GM18858 (cell line): Measurements from ENCODE around the gene CADM2.

ENCODE experiments used
- ATAC-seq: cut with Tn5 transposase; IDR thresholded peaks from one replicate; pipeline ENCODE4 v1.9.1; 2021; ENCODE audit not compliant: unreplicated experiment

CADM2 gene

DNA sequence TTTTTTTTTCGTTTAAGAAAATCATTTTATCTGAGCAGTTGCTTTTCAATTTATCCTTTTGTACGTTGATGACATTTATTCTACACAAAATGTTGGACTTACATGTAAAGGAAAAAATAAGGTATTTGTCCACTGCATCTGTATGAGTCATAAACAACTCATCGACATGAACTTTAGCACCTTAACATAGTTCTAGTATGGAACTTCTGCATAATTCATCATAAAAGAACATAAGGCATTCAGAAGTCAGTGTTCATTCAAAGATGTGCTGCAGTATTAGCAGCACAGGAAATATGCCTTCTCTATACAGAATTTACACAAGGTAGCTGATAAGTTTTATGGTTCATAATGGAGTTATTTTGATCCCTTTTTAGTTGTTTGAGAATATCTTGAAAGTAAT, 801.6 kb downstream of the CADM2 start:
- no peak for ATAC-seq

DNA sequence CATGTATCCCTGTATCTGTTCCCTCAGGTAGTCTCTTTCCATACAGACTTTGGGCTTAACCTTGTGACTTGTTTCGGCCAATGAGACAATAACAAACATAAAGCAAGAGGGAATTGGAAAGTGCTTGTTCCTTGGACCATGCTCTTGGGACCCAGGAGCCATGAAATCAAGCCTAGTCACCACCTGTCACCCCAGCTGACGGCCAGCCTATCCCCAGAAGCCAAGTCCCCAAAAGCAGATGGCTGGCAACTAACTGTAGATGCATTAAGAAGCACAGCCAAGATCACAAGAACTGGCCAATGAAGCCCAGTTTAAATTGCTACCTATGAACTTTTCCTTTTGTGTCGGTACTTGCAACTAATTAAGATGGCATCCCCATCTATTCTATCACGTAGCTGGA, 822.0 kb downstream of the CADM2 start:
- ATAC-seq = no peak

DNA sequence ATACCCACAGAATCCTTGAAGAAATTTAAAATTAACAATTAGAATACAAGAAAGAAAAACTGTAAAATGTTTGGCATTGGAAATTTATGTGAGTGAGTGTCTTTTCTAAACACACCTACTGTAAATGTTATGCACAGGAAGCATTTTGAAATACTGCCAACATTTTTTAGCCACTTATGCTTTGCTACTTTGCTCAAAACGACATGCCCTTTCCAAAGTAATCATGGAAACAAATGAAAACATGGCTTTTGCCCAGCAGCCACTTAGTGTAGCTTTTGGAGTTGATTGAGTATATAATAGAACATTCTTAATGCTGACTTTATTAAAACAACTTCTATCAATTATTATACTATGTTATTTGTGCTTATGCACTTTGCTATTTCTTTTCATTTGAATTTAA, 823.0 kb downstream of the CADM2 start:
- ATAC-seq = no peak

DNA sequence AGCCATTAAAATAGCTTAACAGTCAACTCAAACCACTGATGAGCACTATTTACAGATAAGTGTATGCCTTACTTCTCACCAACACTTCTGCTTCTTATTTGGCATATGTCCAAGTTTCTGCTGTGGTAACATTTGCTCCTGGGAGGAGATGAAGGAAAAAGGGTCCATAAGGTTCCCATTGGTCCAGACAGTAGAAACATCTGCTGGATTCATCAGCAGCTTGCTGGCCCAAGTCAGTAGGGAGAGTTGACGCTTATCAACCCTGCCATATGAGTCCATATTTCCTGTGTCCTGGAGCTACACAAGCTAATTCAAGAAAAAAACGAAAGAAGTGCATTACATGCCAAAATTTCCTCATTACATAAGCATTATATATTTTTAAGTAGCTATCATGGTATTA, 824.5 kb downstream of the CADM2 start:
- no peak for ATAC-seq

DNA sequence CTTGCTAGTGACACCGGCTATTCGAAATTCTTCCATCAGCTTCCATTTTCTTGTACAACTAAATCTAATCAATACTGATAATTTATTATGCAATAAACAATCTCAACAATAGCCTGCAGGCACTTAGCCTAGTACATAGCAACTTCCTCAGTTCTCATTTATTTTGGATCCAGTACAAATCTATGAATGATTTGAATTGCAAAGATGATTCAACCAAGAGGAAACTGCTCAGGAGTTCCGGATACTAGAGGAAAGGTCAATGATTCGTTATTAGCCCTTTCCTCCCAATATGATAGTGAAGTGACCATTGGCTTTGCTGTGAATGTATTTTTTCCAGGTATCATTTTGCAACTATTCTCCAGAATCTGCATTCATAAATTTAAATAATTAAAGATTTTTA, 827.0 kb downstream of the CADM2 start:
- ATAC-seq = no peak

DNA sequence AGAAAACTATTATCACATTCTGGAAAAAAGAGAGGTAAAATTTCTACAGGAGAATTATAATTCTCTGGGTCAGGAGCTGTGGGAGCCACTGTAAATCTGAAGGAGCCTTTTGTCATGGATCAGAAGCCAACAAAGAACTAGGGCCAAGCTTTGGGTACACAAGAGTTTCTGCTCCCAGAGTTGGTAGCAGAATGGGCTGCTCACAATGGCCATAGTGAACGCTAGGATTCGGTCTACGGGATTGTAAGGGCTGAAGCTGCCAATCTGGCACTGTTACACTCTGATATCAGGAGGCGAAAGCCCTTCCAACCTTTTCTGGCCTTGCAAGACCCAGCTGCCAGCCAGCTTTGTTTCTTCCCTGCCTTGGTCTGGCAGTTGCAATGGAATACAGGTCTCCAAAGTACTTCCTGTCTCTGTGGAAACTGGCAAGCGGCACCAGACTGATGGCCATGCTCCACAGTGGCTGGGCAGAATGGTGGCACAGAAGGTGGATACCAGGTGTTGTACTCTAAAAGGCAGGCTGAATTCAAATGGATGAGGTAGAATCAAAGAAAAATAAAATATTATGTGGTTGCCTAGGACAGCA, 831.7 kb downstream of the CADM2 start:
- no peak for ATAC-seq

DNA sequence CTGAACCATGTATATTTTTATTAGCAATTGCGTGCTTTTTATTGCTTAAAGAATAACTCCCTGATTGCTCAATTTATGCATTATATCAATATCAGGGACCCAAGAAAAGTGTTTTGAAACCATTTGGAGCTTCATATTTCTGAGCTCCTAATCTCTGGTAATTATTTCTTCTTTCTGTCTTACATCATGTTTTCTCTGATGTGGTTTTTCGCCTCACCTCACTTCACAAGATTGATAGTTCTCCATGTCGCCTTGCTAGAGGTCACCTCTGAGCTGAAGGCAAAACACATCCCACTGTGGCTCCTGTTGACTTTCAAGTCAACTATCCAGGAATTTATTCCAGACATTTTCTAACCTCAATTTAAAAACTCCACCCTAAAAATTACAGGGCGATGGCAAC, 837.4 kb downstream of the CADM2 start:
- no peak for ATAC-seq

DNA sequence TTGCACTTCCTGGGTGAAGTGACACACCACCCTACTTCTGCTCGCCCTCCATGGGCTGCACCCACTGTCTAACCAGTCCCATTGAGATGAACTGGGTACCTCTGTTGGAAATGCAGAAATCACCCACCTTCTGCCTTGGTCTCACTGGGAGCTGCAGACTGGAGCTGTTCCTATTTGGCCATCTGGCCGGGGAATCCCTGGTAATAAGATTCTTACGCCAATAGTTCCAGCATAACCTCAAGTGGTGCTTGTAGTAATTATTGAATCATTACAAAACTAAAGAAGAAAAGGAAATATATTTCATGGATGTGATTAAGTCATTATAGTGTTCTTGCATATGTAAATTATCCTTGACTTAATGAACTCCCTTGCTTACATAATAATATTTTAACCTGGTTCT, 841.9 kb downstream of the CADM2 start:
- ATAC-seq = no peak

DNA sequence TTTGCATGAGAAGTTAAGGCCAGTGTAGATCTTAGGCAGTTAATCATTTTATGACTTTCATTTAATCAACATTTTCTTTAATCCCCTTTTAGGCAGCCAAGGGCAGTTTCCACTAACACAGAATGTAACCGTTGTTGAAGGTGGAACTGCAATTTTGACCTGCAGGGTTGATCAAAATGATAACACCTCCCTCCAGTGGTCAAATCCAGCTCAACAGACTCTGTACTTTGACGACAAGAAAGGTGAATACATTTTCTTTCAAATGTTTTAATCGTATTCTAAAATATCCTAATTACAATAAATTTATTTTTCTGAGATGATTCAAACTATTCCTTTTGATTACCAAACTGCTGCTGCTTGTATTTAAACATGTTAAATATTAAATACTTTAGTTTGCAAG, 843.2 kb downstream of the CADM2 start:
- no peak for ATAC-seq

DNA sequence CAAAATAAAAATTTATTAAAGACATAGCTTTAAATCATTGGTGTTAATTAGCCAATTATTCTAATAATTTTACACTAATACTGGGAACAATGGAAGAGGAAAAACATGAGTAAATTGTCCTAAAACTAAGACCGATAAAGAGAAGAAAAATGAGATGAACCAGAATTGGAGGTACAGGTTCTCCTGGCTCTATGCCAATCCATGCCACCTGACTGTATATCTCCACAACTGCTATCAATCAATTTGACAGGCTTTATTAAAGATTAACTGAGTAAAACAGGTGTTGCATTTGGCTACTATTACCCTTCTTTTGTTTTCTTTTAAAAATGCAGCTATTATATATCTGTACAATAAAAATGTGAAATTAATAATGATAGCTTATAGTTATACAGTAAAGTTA, 850.0 kb downstream of the CADM2 start:
- ATAC-seq = no peak

DNA sequence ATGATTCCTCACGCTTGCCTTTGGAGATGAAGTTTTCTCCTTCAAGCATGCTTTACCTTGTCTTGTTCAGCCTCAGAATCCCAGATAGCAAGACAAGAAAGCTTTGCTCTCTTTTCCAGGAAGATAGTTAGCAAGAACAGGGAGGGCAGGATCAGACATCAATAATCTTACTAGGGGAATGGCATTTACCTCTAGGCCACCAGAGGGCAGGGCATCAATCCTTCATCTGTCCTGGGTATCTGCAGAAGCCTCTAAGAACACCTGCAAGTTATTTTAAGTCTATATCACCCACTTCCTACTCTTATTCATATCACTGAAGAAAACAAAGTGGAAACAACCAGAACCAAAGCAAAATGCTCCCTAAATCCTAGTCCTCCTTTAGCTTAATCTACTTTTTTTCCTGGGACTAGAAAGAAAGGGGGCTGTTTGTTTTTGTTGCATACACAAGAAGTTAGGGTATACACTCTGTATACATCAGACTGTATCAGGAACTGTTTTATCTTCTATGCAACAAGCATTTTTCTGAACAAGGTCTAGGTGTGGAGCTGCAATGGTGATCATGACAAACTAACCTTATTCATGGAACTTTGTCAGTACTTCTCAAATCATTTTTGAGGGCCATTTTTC, 862.5 kb downstream of the CADM2 start:
- peak; percentile 71 for ATAC-seq

DNA sequence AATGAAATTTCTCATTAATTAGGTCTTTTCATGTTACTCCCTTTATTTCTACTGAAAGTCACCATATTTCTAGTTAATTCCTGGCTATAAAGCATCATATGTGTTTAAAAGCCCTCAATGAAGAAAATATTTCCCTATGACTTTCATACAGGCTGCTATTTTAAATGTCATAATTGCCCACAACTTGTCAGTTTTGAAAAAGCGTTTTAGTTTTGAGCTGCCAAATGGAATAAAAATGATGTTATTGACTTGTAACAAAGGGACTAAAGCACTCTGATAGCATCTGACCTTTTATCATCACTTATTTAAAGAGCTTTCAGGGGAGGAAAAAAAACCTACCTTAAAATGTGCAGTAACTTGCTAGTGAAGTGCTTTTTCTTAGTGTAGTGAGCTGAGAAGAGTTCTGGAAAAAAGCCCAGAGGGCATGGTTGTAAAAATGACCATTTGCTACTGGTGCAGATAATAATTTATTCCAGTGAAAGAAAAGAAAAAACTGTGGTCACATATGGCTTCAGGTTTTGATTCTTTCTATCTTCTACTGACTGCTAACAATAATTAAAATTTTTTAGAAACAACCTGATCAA, 877.2 kb downstream of the CADM2 start:
- no peak for ATAC-seq

DNA sequence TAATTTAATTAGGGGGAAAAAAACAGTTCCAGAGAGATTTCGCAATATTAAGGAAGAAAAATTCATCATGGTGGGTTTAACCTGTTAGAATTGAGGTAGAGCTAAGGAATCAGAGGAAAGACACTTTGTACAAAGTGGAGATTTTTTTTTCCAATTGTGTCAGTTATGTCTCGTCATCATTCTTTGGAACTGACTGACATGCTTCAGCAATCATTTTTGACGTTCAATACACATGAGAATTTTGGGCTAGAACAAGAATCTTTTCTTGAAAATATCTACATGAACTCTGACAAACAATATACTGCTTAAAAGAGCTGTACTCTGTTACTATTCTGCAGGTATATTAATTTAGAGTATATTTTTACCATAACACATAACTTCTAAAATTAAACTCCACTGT, 878.6 kb downstream of the CADM2 start:
- no peak for ATAC-seq

DNA sequence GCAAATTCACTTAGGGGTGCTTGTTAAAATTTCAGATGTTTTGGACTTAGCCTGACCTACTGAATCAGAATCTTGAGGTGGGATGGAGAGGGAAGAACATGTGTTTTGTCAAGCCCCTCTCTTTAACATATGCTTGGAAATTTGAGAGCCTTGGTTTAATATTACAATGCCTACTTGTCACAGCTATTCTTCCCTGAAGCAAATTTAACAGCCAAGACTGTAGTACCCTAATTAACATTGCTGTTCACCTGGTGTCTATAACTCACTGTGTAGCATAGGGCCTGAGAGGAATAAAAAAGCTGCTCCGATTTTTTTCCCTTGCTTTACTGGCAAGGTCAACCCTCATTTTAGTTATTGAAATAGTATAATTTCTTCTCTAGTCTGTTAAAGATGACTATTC, 880.1 kb downstream of the CADM2 start:
- ATAC-seq = no peak

DNA sequence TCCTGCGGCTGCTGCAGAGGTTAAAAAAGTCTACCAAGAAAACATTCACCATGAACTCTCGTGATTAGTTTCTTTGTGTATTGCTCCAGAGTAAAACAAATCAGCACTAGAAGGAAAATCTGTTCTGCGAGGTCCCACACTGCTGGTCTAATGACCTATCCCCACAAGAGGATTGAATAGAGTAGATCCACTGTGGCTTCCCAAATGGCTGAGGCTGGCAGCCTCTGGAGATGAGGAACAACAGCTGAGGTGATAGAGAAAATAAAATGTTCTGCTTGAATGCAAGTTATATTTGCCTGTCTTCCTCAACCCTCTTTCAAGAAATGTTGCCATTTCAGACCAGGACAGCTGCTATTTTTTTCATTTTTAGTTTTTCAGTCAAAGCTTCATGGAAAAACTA, 883.3 kb downstream of the CADM2 start:
- ATAC-seq = no peak

DNA sequence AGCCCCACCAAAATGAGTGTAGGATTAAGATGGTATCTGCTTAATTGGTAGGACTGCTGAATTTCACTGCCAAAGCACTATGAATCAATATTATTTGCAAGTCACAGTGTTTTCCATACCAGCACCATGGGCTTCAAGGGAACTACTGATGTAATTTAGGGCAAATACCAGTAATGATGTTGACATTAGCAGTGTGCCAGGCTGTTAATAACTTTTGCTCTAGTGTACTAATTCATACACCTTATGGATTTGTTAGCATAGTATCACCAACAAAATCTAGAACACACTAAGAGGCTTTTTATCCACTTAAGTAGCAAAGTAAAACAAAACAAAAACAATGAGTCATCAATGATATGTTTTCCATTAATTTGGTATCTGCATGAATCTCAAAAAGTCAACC, 888.2 kb downstream of the CADM2 start:
- ATAC-seq = no peak

DNA sequence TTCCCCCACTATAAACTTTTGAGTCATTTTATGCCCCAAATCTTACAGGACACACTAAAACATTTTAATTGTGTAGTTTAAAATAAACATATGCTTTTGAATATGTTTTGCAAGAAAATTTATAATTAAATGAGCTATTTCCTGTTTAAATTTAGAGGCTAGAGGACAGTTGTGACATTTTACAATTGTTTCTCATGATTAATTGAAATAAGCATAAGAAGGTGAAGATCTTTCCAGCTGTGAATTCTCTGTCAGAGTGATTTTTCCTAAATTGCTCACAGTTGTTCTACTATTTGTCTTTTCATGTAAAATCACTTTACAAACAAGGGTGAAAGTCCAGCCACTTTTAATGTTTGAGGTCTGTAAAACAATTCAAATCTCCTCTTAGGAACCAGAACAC, 892.3 kb downstream of the CADM2 start:
- ATAC-seq = no peak

DNA sequence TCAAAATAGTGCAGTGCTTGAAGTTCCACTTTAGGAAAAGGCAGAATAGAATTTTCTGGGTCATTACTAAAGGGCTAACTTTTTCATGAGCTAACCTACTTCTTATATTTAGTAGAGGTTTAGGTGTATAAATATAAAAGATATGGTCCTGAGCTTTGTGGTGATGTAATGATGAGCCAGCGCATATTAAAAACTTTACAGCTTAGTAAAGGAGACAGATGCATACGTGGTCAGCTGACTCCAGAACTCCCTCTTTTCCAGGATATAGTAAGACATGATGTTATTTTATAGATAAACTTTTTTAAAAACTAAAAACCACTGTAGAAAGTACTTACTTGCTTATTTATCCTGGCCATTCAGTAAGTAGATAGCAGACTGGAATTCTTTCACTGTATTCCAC, 895.0 kb downstream of the CADM2 start:
- no peak for ATAC-seq

DNA sequence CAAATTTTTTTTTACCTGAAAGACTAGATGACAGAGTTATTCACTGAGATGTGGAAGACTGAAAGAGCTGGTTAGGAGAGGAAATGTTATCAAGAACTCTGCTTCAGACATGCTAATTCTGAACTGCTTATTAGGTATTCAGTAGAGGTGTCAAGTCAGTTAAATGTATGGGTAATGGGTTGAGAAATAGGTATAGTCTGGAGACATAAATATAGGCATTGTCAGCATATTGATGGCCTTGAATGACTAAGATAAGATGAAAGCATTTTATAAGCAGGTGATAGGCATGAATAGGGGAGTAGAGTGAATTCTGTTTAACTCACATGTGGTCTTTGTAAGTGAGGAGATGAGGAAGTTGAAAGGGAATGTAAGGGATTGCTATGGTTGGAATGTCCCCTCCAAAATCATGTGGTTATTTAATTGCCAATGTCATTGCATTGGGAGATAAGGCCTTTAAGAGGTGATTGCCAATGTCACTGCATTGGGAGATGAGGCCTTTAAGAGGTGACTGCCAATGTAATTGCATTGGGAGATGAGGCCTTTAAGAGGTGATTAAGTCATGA, 904.2 kb downstream of the CADM2 start:
- no peak for ATAC-seq

DNA sequence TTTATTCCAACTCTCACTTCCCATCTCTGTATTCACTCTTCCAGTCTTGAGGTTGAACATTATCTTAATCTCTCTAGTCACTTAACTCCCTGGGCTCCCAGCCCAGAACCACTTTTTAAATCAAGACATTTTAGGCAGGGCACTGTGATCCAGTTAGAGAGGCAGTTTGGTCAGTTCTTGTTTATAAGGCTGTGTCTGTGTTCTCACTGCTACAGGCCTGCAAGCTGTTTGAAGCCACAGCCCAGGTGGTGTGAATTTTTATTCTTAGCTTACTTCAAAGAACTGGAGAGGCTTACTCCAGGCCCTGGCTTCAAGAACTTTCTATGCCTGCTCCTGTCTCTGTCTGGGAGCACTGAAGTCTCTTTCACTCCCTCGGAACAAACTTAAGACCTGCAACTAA, 906.1 kb downstream of the CADM2 start:
- no peak for ATAC-seq

DNA sequence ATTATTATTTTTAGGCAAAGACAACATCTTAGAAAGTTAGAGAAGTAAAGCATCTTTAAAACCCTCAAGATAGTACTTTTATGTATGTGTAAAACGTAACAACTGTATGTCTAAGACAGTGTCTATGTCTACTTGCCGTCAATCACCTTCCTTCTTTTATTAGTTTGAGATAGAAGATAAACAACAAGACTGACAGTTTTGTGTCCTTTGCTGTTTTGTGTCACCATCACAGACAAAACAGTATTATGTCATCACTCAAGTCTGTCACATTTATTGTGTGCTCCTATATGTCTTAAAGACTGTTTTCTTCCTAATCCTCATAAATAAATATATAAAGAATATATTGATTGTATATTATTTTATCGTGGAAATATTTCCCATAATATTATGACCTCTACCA, 908.3 kb downstream of the CADM2 start:
- no peak for ATAC-seq

DNA sequence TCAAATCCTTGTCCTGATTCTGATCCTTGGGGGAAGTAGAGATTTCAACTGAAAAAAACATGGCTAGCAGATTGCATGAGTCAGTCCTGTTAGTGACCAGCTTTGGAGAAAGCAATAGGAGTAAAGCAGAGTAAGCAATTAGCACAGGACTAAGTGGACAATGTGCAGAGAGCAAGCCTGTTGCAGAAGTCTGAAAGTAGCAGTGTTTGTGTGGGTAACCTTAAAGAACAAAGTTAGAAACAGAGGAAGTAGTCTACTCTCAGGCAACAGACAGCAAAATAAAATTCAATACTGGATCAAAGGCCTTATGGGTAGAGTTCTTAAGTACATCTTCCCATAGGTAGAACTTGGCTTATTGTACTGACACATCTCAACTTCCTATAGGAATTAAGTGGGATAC, 916.8 kb downstream of the CADM2 start:
- no peak for ATAC-seq

DNA sequence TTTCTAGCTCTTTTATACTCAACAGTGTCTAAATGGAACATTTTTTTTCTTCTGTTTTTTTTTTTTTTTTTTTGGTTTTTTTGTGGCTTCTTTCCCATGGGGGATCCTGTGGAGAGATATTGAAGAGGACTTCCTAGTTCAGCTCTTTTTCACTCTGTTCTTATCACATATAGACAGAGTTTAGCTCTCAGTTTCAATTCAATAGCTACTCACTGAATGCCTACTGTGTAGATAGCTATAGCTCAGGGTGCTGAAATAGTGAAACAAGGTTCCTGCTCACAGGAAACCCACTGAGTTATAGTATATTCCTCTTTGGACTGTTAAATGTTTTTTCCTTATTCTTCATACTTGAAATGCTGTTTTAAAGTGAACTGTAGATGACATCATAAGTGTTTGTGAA, 918.8 kb downstream of the CADM2 start:
- no peak for ATAC-seq
